Astrocyte (in vitro differentiated cells and primary cell): ENCODE measurements around the gene POLR2H. TPM values are rescaled to one million over a fixed set of nuclear protein-coding genes. Genes with fewer than 3 reads are reported as not detected.

Experiments used
- DNase-seq: peaks from one replicate; pipeline ENCODE4 v3.0.0-alpha.2; 2010; ENCODE audit warnings: low read depth
- FAIRE-seq: peaks from 2 replicates; lab custom pipeline; 2011; peaks lifted over from hg19 to GRCh38; lab: Jason Lieb, UNC
- H2AFZ ChIP-seq: 2 replicates; pipeline ENCODE4 v1.6.0; 2012; ENCODE audit warnings: low read depth, low read length, inconsistent platforms
- H3K27ac ChIP-seq: 2 replicates; pipeline ENCODE4 v1.5.1; 2011; ENCODE audit warnings: low read depth, low read length, inconsistent platforms
- H3K27me3 ChIP-seq: 2 replicates; pipeline ENCODE4 v1.6.0; 2011; ENCODE audit warnings: low read length, inconsistent platforms; ENCODE audit not compliant: insufficient read depth
- H3K36me3 ChIP-seq: 2 replicates; pipeline ENCODE4 v1.5.1; 2011; ENCODE audit warnings: low read length, inconsistent platforms; ENCODE audit not compliant: insufficient read depth
- H3K4me1 ChIP-seq: 2 replicates; pipeline ENCODE4 v1.5.1; 2011; ENCODE audit warnings: low read length, inconsistent platforms; ENCODE audit not compliant: insufficient read depth
- H3K4me2 ChIP-seq: 2 replicates; pipeline ENCODE4 v1.6.0; 2012; ENCODE audit warnings: low read length, inconsistent platforms
- H3K4me3 ChIP-seq: 2 replicates; pipeline ENCODE4 v1.5.1; 2011; ENCODE audit warnings: low read depth, mild to moderate bottlenecking, low read length, inconsistent platforms; ENCODE audit not compliant: insufficient read depth
- H3K79me2 ChIP-seq: 2 replicates; pipeline ENCODE4 v1.6.0; 2012; ENCODE audit warnings: mild to moderate bottlenecking, low read length, inconsistent platforms; ENCODE audit not compliant: insufficient read depth
- H3K9ac ChIP-seq: 2 replicates; pipeline ENCODE4 v1.6.0; 2012; ENCODE audit warnings: mild to moderate bottlenecking, low read length, inconsistent platforms
- H3K9me3 ChIP-seq: 2 replicates; pipeline ENCODE4 v1.5.1; 2012; ENCODE audit warnings: low read depth, mild to moderate bottlenecking, low read length, inconsistent platforms; ENCODE audit not compliant: insufficient read depth
- H4K20me1 ChIP-seq: 2 replicates; pipeline ENCODE4 v1.6.0; 2012; ENCODE audit warnings: low read length, inconsistent platforms; ENCODE audit not compliant: insufficient read depth
- H3K27ac Mint-ChIP-seq: one replicate; pipeline ENCODE4 v1.8.0; 2021; ENCODE audit warnings: mild to moderate bottlenecking, mixed read lengths; ENCODE audit not compliant: unreplicated experiment
- H3K27me3 Mint-ChIP-seq: one replicate; pipeline ENCODE4 v1.8.0; 2021; ENCODE audit warnings: low read depth, mixed read lengths; ENCODE audit not compliant: unreplicated experiment
- H3K36me3 Mint-ChIP-seq: one replicate; pipeline ENCODE4 v1.8.0; 2021; ENCODE audit warnings: low read depth, mixed read lengths; ENCODE audit not compliant: unreplicated experiment
- H3K4me1 Mint-ChIP-seq: one replicate; pipeline ENCODE4 v1.8.0; 2021; ENCODE audit warnings: low read depth, mixed read lengths; ENCODE audit not compliant: unreplicated experiment
- H3K4me3 Mint-ChIP-seq: one replicate; pipeline ENCODE4 v1.8.0; 2021; ENCODE audit warnings: mild to moderate bottlenecking, moderate library complexity, mixed read lengths; ENCODE audit not compliant: unreplicated experiment
- H3K9me3 Mint-ChIP-seq: one replicate; pipeline ENCODE4 v1.8.0; 2021; ENCODE audit warnings: mild to moderate bottlenecking, mixed read lengths; ENCODE audit not compliant: unreplicated experiment
- CTCF ChIP-seq: IDR thresholded peaks from 2 replicates; pipeline ENCODE4 v1.5.1; 2011; ENCODE audit warnings: low read depth, mild to moderate bottlenecking, inconsistent platforms, low read length, moderate library complexity; ENCODE audit not compliant: insufficient read depth
- EZH2 ChIP-seq: IDR thresholded peaks from 2 replicates; pipeline ENCODE4 v1.6.1; 2012; ENCODE audit warnings: mild to moderate bottlenecking, low read length, inconsistent platforms; ENCODE audit not compliant: insufficient read depth
- total RNA-seq: library from RNA; stranded (reverse); gene quantifications from 2 replicates; pipeline ENCODE4 v1.2.1, GENCODE V29; 2021

The POLR2H gene
- total RNA-seq, 1 donor from 2014 or later, result 63.2 TPM

- Histone ChIP-seq H3K4me3 (peak within 1 kb of the TSS; percentile 62), H2AFZ (peak within 1 kb of the TSS; percentile 54), H3K79me2 (peaks cover 38% of the 10 kb centered on the region), H3K4me1 (peaks cover 72% of the 10 kb centered on the region), H4K20me1 (peaks cover 54% of the 10 kb centered on the region), H3K9me3 (no peaks in the 10 kb centered on the region), H3K9ac (peak within 1 kb of the TSS; percentile 84), H3K27me3 (no peaks in the 10 kb centered on the region), H3K36me3 (peaks cover 21% of the 10 kb centered on the region), H3K4me2 (peak within 1 kb of the TSS; percentile 89), H3K27ac (peak within 1 kb of the TSS; percentile 96)
- H3K27ac Mint-ChIP-seq, result peak within 1 kb of the TSS; percentile 91
- H3K4me3 Mint-ChIP-seq, result peak within 1 kb of the TSS; percentile 86
- DNase-seq, result no peak
- H3K9me3 Mint-ChIP-seq, result no peaks in the 10 kb centered on the region
- no peaks in the 10 kb centered on the region for H3K27me3 Mint-ChIP-seq
- FAIRE-seq, result no peak
- TF ChIP-seq EZH2 (no peak), CTCF (no peak)
- H3K36me3 Mint-ChIP-seq, result peaks cover 23% of the 10 kb centered on the region
- peaks cover 65% of the 10 kb centered on the region for H3K4me1 Mint-ChIP-seq
Observed at GRCh38 chr3:184337399-184337714, 24.2 kb upstream of the POLR2H start, which contains the start of gene FAM131A. Gene FAM131A (plus strand): TSS chr3:184337600. CDS start chr3:184337631, 31 bp downstream.

GRCh38 chr3:184337981-184338380 lies 23.5 kb upstream of the POLR2H start:
- H3K9ac ChIP-seq, result peak overlapping the region; percentile 84
- peak overlapping the region; percentile 54 for H2AFZ ChIP-seq
- peaks cover 32% of the 10 kb centered on the region for H3K79me2 ChIP-seq
- H3K27ac ChIP-seq, result peak overlapping the region; percentile 78
- H3K4me2 ChIP-seq, result peak overlapping the region; percentile 89
- Mint-ChIP-seq H3K27ac (peak overlapping the region; percentile 70), H3K4me1 (peaks cover 61% of the 10 kb centered on the region), H3K36me3 (peaks cover 20% of the 10 kb centered on the region), H3K4me3 (peak overlapping the region; percentile 66), H3K27me3 (no peaks in the 10 kb centered on the region), H3K9me3 (no peaks in the 10 kb centered on the region)
- H3K4me1 ChIP-seq, result peaks cover 70% of the 10 kb centered on the region
- H3K36me3 ChIP-seq, result peaks cover 17% of the 10 kb centered on the region
- peaks cover 50% of the 10 kb centered on the region for H4K20me1 ChIP-seq
- H3K27me3 ChIP-seq, result no peaks in the 10 kb centered on the region
- DNase-seq (no peak), FAIRE-seq (no peak)
- peak overlapping the region; percentile 47 for H3K4me3 ChIP-seq
- TF ChIP-seq CTCF (no peak), EZH2 (no peak)
- H3K9me3 ChIP-seq, result no peaks in the 10 kb centered on the region

- TF ChIP-seq CTCF (no peak), EZH2 (no peak)
- H3K4me2 ChIP-seq, result peak overlapping the region; percentile 89
- no peak for FAIRE-seq
- peak overlapping the region; percentile 84 for H3K9ac ChIP-seq
- Mint-ChIP-seq H3K27ac (peak overlapping the region; percentile 81), H3K4me3 (no peak overlapping the region), H3K27me3 (no peaks in the 10 kb centered on the region), H3K9me3 (no peaks in the 10 kb centered on the region), H3K4me1 (peaks cover 60% of the 10 kb centered on the region), H3K36me3 (peaks cover 17% of the 10 kb centered on the region)
- no peaks in the 10 kb centered on the region for H3K27me3 ChIP-seq
- peak overlapping the region; percentile 54 for H2AFZ ChIP-seq
- peaks cover 71% of the 10 kb centered on the region for H3K4me1 ChIP-seq
- H3K36me3 ChIP-seq, result peaks cover 11% of the 10 kb centered on the region
- peaks cover 26% of the 10 kb centered on the region for H3K79me2 ChIP-seq
- H3K27ac ChIP-seq, result peak overlapping the region; percentile 78
- H4K20me1 ChIP-seq, result peaks cover 50% of the 10 kb centered on the region
- H3K9me3 ChIP-seq, result no peaks in the 10 kb centered on the region
- peak overlapping the region; percentile 47 for H3K4me3 ChIP-seq
- DNase-seq, result peak; percentile 75
Observed at GRCh38 chr3:184338511-184338945, 23.0 kb upstream of the POLR2H start.
